ENCODE data around the gene TYR. TPM values are rescaled to one million over a fixed set of nuclear protein-coding genes. Genes with fewer than 3 reads are reported as not detected.

TYR gene
- total RNA-seq, 1 donor from 2014 or later = not detected

- TF ChIP-seq CTCF (IDR thresholded peaks at IDR 0.05; ENCODE audit: unreplicated experiment) = no peak
- no peak for DNase-seq (ENCODE audit: low spot score)
- Mint-ChIP-seq H3K27ac (ENCODE audit: unreplicated experiment) (no peak overlapping the region), H3K4me3 (ENCODE audit: unreplicated experiment) (no peak overlapping the region), H3K4me1 (ENCODE audit: unreplicated experiment) (no peaks in the 10 kb centered on the region), H3K9me3 (ENCODE audit: unreplicated experiment) (no peaks in the 10 kb centered on the region), H3K27me3 (ENCODE audit: unreplicated experiment) (no peaks in the 10 kb centered on the region), H3K36me3 (ENCODE audit: low read depth, unreplicated experiment) (no peaks in the 10 kb centered on the region)
Measured at GRCh38 chr11:89182773-89183518, 5.3 kb downstream of the TYR start.

GRCh38 chr11:89184021-89184420, 6.3 kb downstream of the TYR start:
- TF ChIP-seq CTCF (IDR thresholded peaks at IDR 0.05; ENCODE audit: unreplicated experiment) = no peak
- Mint-ChIP-seq H3K27ac (ENCODE audit: unreplicated experiment) (no peak overlapping the region), H3K4me3 (ENCODE audit: unreplicated experiment) (no peak overlapping the region), H3K4me1 (ENCODE audit: unreplicated experiment) (no peaks in the 10 kb centered on the region), H3K9me3 (ENCODE audit: unreplicated experiment) (no peaks in the 10 kb centered on the region), H3K27me3 (ENCODE audit: unreplicated experiment) (no peaks in the 10 kb centered on the region), H3K36me3 (ENCODE audit: low read depth, unreplicated experiment) (no peaks in the 10 kb centered on the region)
- DNase-seq (ENCODE audit: low spot score) = no peak

- DNase-seq (ENCODE audit: low spot score) = no peak
- Mint-ChIP-seq H3K27ac (ENCODE audit: unreplicated experiment) (no peak overlapping the region), H3K4me3 (ENCODE audit: unreplicated experiment) (no peak overlapping the region), H3K9me3 (ENCODE audit: unreplicated experiment) (no peaks in the 10 kb centered on the region), H3K27me3 (ENCODE audit: unreplicated experiment) (no peaks in the 10 kb centered on the region), H3K36me3 (ENCODE audit: low read depth, unreplicated experiment) (no peaks in the 10 kb centered on the region), H3K4me1 (ENCODE audit: unreplicated experiment) (no peaks in the 10 kb centered on the region)
- TF ChIP-seq CTCF (IDR thresholded peaks at IDR 0.05; ENCODE audit: unreplicated experiment) = no peak
Measured at GRCh38 chr11:89189776-89190175, 12.1 kb downstream of the TYR start.

- Mint-ChIP-seq H3K4me3 (ENCODE audit: unreplicated experiment) (no peak overlapping the region), H3K27ac (ENCODE audit: unreplicated experiment) (no peak overlapping the region), H3K9me3 (ENCODE audit: unreplicated experiment) (no peaks in the 10 kb centered on the region), H3K36me3 (ENCODE audit: low read depth, unreplicated experiment) (no peaks in the 10 kb centered on the region), H3K4me1 (ENCODE audit: unreplicated experiment) (no peaks in the 10 kb centered on the region), H3K27me3 (ENCODE audit: unreplicated experiment) (no peaks in the 10 kb centered on the region)
- DNase-seq (ENCODE audit: low spot score) = no peak
- TF ChIP-seq CTCF (IDR thresholded peaks at IDR 0.05; ENCODE audit: unreplicated experiment) = no peak
Measured at GRCh38 chr11:89201138-89201537, 23.5 kb downstream of the TYR start.

- DNase-seq (ENCODE audit: low spot score) = no peak
- Mint-ChIP-seq H3K4me1 (ENCODE audit: unreplicated experiment) (no peaks in the 10 kb centered on the region), H3K36me3 (ENCODE audit: low read depth, unreplicated experiment) (no peaks in the 10 kb centered on the region), H3K4me3 (ENCODE audit: unreplicated experiment) (no peak overlapping the region), H3K27ac (ENCODE audit: unreplicated experiment) (no peak overlapping the region), H3K27me3 (ENCODE audit: unreplicated experiment) (no peaks in the 10 kb centered on the region), H3K9me3 (ENCODE audit: unreplicated experiment) (no peaks in the 10 kb centered on the region)
- no peak for TF ChIP-seq CTCF (IDR thresholded peaks at IDR 0.05; ENCODE audit: unreplicated experiment)
Measured at GRCh38 chr11:89203814-89204213, 26.1 kb downstream of the TYR start.

Data from endothelial cell (in vitro differentiated cells).